Activated CD4-positive, alpha-beta T cell treated with anti-CD3 and anti-CD28 coated beads, Interleukin-2, amount 10 ng/mL, durations not matched to agents 24 days and 14 days (primary cell): ENCODE results near the gene SLC8A1. TPM values are rescaled to one million over a fixed set of nuclear protein-coding genes. Genes with fewer than 3 reads are reported as not detected.

Experiments
- DNase-seq: peaks from one replicate; pipeline ENCODE4 v3.0.0; 2022
- H3K27ac Mint-ChIP-seq: one replicate; pipeline ENCODE4 v1.8.0; 2022; ENCODE audit warnings: mild to moderate bottlenecking, mixed read lengths
- H3K27me3 Mint-ChIP-seq: one replicate; pipeline ENCODE4 v1.8.0; 2022; ENCODE audit warnings: mixed read lengths
- H3K36me3 Mint-ChIP-seq: one replicate; pipeline ENCODE4 v1.8.0; 2022; ENCODE audit warnings: low read depth, mild to moderate bottlenecking, mixed read lengths
- H3K4me1 Mint-ChIP-seq: one replicate; pipeline ENCODE4 v1.8.0; 2021; ENCODE audit warnings: mixed read lengths
- H3K4me3 Mint-ChIP-seq: one replicate; pipeline ENCODE4 v1.8.0; 2022; ENCODE audit warnings: mild to moderate bottlenecking, moderate library complexity, mixed read lengths
- H3K9me3 Mint-ChIP-seq: one replicate; pipeline ENCODE4 v1.8.0; 2021; ENCODE audit warnings: mixed read lengths
- intact Hi-C: fragments of 100-400 bp; cut with micrococcal nuclease; formaldehyde crosslinking; loops from one replicate; pipeline ENCODE4 v1.15.1; 2023
- total RNA-seq: library from RNA; stranded (reverse); gene quantifications from 2 replicates; pipeline ENCODE4 v1.2.3, GENCODE V29; 2022

SLC8A1 gene
- total RNA-seq, 1 donor from 2014 or later: 5.0 TPM

GRCh38 chr2:40179801-40180200 lies 272.1 kb downstream of the SLC8A1 start:
- intact Hi-C loops: no loop called here
- H3K27me3 Mint-ChIP-seq: no peaks in the 10 kb centered on the region
- H3K4me1 Mint-ChIP-seq: peaks cover 12% of the 10 kb centered on the region
- H3K36me3 Mint-ChIP-seq: no peaks in the 10 kb centered on the region
- H3K9me3 Mint-ChIP-seq: no peaks in the 10 kb centered on the region
- H3K4me3 Mint-ChIP-seq: no peak overlapping the region
- DNase-seq: no peak
- H3K27ac Mint-ChIP-seq: no peak overlapping the region

GRCh38 chr2:40178971-40179370 lies 272.9 kb downstream of the SLC8A1 start:
- no peaks in the 10 kb centered on the region for H3K9me3 Mint-ChIP-seq
- intact Hi-C loops: no loop called here
- peak; percentile 56 for DNase-seq
- H3K27ac Mint-ChIP-seq: no peak overlapping the region
- peaks cover 12% of the 10 kb centered on the region for H3K4me1 Mint-ChIP-seq
- H3K4me3 Mint-ChIP-seq: no peak overlapping the region
- H3K36me3 Mint-ChIP-seq: no peaks in the 10 kb centered on the region
- no peaks in the 10 kb centered on the region for H3K27me3 Mint-ChIP-seq

GRCh38 chr2:40178171-40178778 lies 273.6 kb downstream of the SLC8A1 start:
- H3K27ac Mint-ChIP-seq: no peak overlapping the region
- peaks cover 12% of the 10 kb centered on the region for H3K4me1 Mint-ChIP-seq
- no peaks in the 10 kb centered on the region for H3K9me3 Mint-ChIP-seq
- H3K4me3 Mint-ChIP-seq: no peak overlapping the region
- no peaks in the 10 kb centered on the region for H3K36me3 Mint-ChIP-seq
- intact Hi-C loops: no loop called here
- DNase-seq: no peak
- no peaks in the 10 kb centered on the region for H3K27me3 Mint-ChIP-seq

GRCh38 chr2:40177366-40177765 lies 274.5 kb downstream of the SLC8A1 start:
- no peaks in the 10 kb centered on the region for H3K27me3 Mint-ChIP-seq
- no peak overlapping the region for H3K27ac Mint-ChIP-seq
- DNase-seq: no peak
- no peaks in the 10 kb centered on the region for H3K9me3 Mint-ChIP-seq
- peaks cover 12% of the 10 kb centered on the region for H3K4me1 Mint-ChIP-seq
- no peaks in the 10 kb centered on the region for H3K36me3 Mint-ChIP-seq
- intact Hi-C loops: no loop called here
- H3K4me3 Mint-ChIP-seq: no peak overlapping the region

GRCh38 chr2:40173276-40173675 lies 278.6 kb downstream of the SLC8A1 start:
- intact Hi-C loops: no loop called here
- no peak overlapping the region for H3K4me3 Mint-ChIP-seq
- H3K27me3 Mint-ChIP-seq: no peaks in the 10 kb centered on the region
- peaks cover 4% of the 10 kb centered on the region for H3K9me3 Mint-ChIP-seq
- no peaks in the 10 kb centered on the region for H3K36me3 Mint-ChIP-seq
- H3K27ac Mint-ChIP-seq: no peak overlapping the region
- DNase-seq: no peak
- H3K4me1 Mint-ChIP-seq: peaks cover 11% of the 10 kb centered on the region

GRCh38 chr2:40169856-40170255 lies 282.0 kb downstream of the SLC8A1 start:
- H3K27me3 Mint-ChIP-seq: no peaks in the 10 kb centered on the region
- intact Hi-C loops: no loop called here
- no peak overlapping the region for H3K27ac Mint-ChIP-seq
- peaks cover 9% of the 10 kb centered on the region for H3K4me1 Mint-ChIP-seq
- H3K36me3 Mint-ChIP-seq: no peaks in the 10 kb centered on the region
- no peak for DNase-seq
- H3K9me3 Mint-ChIP-seq: peaks cover 4% of the 10 kb centered on the region
- H3K4me3 Mint-ChIP-seq: no peak overlapping the region

GRCh38 chr2:40169430-40169829 lies 282.5 kb downstream of the SLC8A1 start:
- intact Hi-C loops: no loop called here
- H3K9me3 Mint-ChIP-seq: peaks cover 4% of the 10 kb centered on the region
- H3K4me1 Mint-ChIP-seq: peaks cover 9% of the 10 kb centered on the region
- no peak overlapping the region for H3K4me3 Mint-ChIP-seq
- H3K27ac Mint-ChIP-seq: no peak overlapping the region
- no peaks in the 10 kb centered on the region for H3K27me3 Mint-ChIP-seq
- no peak for DNase-seq
- no peaks in the 10 kb centered on the region for H3K36me3 Mint-ChIP-seq

- H3K27me3 Mint-ChIP-seq: no peaks in the 10 kb centered on the region
- H3K9me3 Mint-ChIP-seq: peaks cover 4% of the 10 kb centered on the region
- H3K36me3 Mint-ChIP-seq: no peaks in the 10 kb centered on the region
- no peak overlapping the region for H3K4me3 Mint-ChIP-seq
- no peak overlapping the region for H3K27ac Mint-ChIP-seq
- H3K4me1 Mint-ChIP-seq: peaks cover 9% of the 10 kb centered on the region
- DNase-seq: no peak
- intact Hi-C loops: no loop called here
These were observed 283.3 kb downstream of the SLC8A1 start for GRCh38 chr2:40168546-40168945.

- H3K9me3 Mint-ChIP-seq: peaks cover 4% of the 10 kb centered on the region
- no peaks in the 10 kb centered on the region for H3K27me3 Mint-ChIP-seq
- intact Hi-C loops: no loop called here
- no peaks in the 10 kb centered on the region for H3K36me3 Mint-ChIP-seq
- no peak overlapping the region for H3K27ac Mint-ChIP-seq
- no peak for DNase-seq
- H3K4me1 Mint-ChIP-seq: peaks cover 9% of the 10 kb centered on the region
- no peak overlapping the region for H3K4me3 Mint-ChIP-seq
These were observed 283.9 kb downstream of the SLC8A1 start for GRCh38 chr2:40168032-40168431.

- H3K27me3 Mint-ChIP-seq: no peaks in the 10 kb centered on the region
- DNase-seq: peak; percentile 42
- H3K9me3 Mint-ChIP-seq: peaks cover 4% of the 10 kb centered on the region
- peaks cover 9% of the 10 kb centered on the region for H3K4me1 Mint-ChIP-seq
- no peaks in the 10 kb centered on the region for H3K36me3 Mint-ChIP-seq
- intact Hi-C loops: no loop called here
- no peak overlapping the region for H3K27ac Mint-ChIP-seq
- no peak overlapping the region for H3K4me3 Mint-ChIP-seq
These were observed 285.9 kb downstream of the SLC8A1 start for GRCh38 chr2:40166006-40166405.

- no peak overlapping the region for H3K27ac Mint-ChIP-seq
- no peak overlapping the region for H3K4me3 Mint-ChIP-seq
- no peaks in the 10 kb centered on the region for H3K27me3 Mint-ChIP-seq
- H3K4me1 Mint-ChIP-seq: peaks cover 9% of the 10 kb centered on the region
- no peaks in the 10 kb centered on the region for H3K36me3 Mint-ChIP-seq
- DNase-seq: no peak
- peaks cover 4% of the 10 kb centered on the region for H3K9me3 Mint-ChIP-seq
- intact Hi-C loops: no loop called here
These were observed 286.4 kb downstream of the SLC8A1 start for GRCh38 chr2:40165509-40165844.

GRCh38 chr2:40164736-40165508 lies 287.0 kb downstream of the SLC8A1 start:
- DNase-seq: no peak
- Mint-ChIP-seq H3K4me1 (peaks cover 9% of the 10 kb centered on the region), H3K36me3 (no peaks in the 10 kb centered on the region), H3K9me3 (peaks cover 2% of the 10 kb centered on the region), H3K4me3 (no peak overlapping the region), H3K27ac (no peak overlapping the region), H3K27me3 (no peaks in the 10 kb centered on the region)
- intact Hi-C loops: no loop called here

- H3K36me3 Mint-ChIP-seq: no peaks in the 10 kb centered on the region
- no peak for DNase-seq
- no peaks in the 10 kb centered on the region for H3K9me3 Mint-ChIP-seq
- intact Hi-C loops: no loop called here
- no peak overlapping the region for H3K27ac Mint-ChIP-seq
- H3K4me1 Mint-ChIP-seq: no peaks in the 10 kb centered on the region
- no peak overlapping the region for H3K4me3 Mint-ChIP-seq
- no peaks in the 10 kb centered on the region for H3K27me3 Mint-ChIP-seq
These were observed 289.9 kb downstream of the SLC8A1 start for GRCh38 chr2:40161986-40162385.

GRCh38 chr2:40160751-40161218 lies 291.1 kb downstream of the SLC8A1 start:
- Mint-ChIP-seq H3K27me3 (no peaks in the 10 kb centered on the region), H3K4me1 (no peaks in the 10 kb centered on the region), H3K4me3 (no peak overlapping the region), H3K27ac (no peak overlapping the region), H3K9me3 (no peaks in the 10 kb centered on the region), H3K36me3 (no peaks in the 10 kb centered on the region)
- intact Hi-C loops: no loop called here
- no peak for DNase-seq

GRCh38 chr2:40159333-40159732 lies 292.6 kb downstream of the SLC8A1 start:
- no peak overlapping the region for H3K4me3 Mint-ChIP-seq
- no peaks in the 10 kb centered on the region for H3K9me3 Mint-ChIP-seq
- H3K27me3 Mint-ChIP-seq: no peaks in the 10 kb centered on the region
- no peak overlapping the region for H3K27ac Mint-ChIP-seq
- no peaks in the 10 kb centered on the region for H3K36me3 Mint-ChIP-seq
- no peaks in the 10 kb centered on the region for H3K4me1 Mint-ChIP-seq
- DNase-seq: no peak
- intact Hi-C loops: no loop called here
